ENCODE results near the gene CHTOP. TPM values are rescaled to one million over a fixed set of nuclear protein-coding genes. Genes with fewer than 3 reads are reported as not detected.

The CHTOP gene
- total RNA-seq, 1 donor from 2014 or later: 114 TPM

DNA sequence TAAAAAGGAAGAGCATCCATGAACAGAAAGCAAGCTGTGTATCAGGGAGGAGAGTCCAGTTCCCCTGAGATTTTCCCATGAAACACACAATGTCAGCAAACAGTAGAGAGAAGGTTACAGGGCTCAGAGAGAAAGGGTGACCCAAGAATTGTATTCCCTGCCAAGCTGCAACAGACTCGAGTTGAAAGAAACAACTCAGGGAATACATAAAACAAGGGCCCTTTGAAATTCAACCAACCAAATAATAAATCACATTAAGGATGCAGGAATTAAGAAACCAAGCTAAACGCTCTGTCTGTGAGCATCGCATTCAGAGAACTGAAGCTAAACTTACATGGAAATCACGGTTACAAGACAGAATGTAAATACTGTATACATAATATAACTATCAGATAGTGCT, 41.1 kb upstream of the CHTOP start:
- no peaks in the 10 kb centered on the region for H3K36me3 Mint-ChIP-seq
- H3K9me3 Mint-ChIP-seq: no peaks in the 10 kb centered on the region
- no peak for DNase-seq (ENCODE audit: low spot score in 2 of 2, unreplicated experiment in 2 of 2)
- TF ChIP-seq CTCF (IDR thresholded peaks at IDR 0.05; ENCODE audit: unreplicated experiment): no peak
- H3K4me3 Mint-ChIP-seq: no peak overlapping the region
- no peaks in the 10 kb centered on the region for H3K27me3 Mint-ChIP-seq (ENCODE audit: low read depth)
- H3K27ac Mint-ChIP-seq: no peak overlapping the region
- peaks cover 3% of the 10 kb centered on the region for H3K4me1 Mint-ChIP-seq

GRCh38 chr1:153597206-153597605, 36.7 kb upstream of the CHTOP start:
- Mint-ChIP-seq H3K4me3 (no peak overlapping the region), H3K4me1 (peaks cover 6% of the 10 kb centered on the region), H3K27ac (no peak overlapping the region), H3K9me3 (no peaks in the 10 kb centered on the region), H3K27me3 (ENCODE audit: low read depth) (no peaks in the 10 kb centered on the region), H3K36me3 (no peaks in the 10 kb centered on the region)
- DNase-seq (ENCODE audit: low spot score in 2 of 2, unreplicated experiment in 2 of 2): no peak
- no peak for TF ChIP-seq CTCF (IDR thresholded peaks at IDR 0.05; ENCODE audit: unreplicated experiment)

GRCh38 chr1:153598309-153599172, 35.3 kb upstream of the CHTOP start:
- no peak for DNase-seq (ENCODE audit: low spot score in 2 of 2, unreplicated experiment in 2 of 2)
- H3K4me1 Mint-ChIP-seq: peaks cover 3% of the 10 kb centered on the region
- no peaks in the 10 kb centered on the region for H3K36me3 Mint-ChIP-seq
- no peak overlapping the region for H3K4me3 Mint-ChIP-seq
- H3K27ac Mint-ChIP-seq: no peak overlapping the region
- no peaks in the 10 kb centered on the region for H3K27me3 Mint-ChIP-seq (ENCODE audit: low read depth)
- no peaks in the 10 kb centered on the region for H3K9me3 Mint-ChIP-seq
- no peak for TF ChIP-seq CTCF (IDR thresholded peaks at IDR 0.05; ENCODE audit: unreplicated experiment)

DNA sequence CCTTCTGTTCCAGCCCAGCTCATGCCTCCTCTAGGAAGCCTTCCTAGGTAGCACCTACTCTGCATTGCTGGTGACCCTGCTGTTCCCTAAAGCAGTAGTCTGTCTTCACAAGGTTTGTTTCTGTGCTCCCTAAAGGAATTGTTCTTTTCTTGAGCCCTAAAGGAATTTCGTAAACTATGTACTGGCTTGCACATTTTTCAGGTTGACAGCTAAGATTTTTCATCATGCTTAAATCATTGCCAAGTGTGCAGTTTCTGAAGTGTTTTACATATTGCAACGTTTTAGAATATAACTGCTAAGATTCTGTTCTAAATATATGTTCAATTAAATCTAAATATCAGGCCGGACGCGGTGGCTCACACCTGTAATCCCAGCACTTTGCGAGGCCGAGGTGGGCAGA, 34.0 kb upstream of the CHTOP start:
- no peak for DNase-seq (ENCODE audit: low spot score in 2 of 2, unreplicated experiment in 2 of 2)
- no peaks in the 10 kb centered on the region for H3K27me3 Mint-ChIP-seq (ENCODE audit: low read depth)
- no peaks in the 10 kb centered on the region for H3K36me3 Mint-ChIP-seq
- no peaks in the 10 kb centered on the region for H3K9me3 Mint-ChIP-seq
- H3K4me1 Mint-ChIP-seq: peaks cover 3% of the 10 kb centered on the region
- no peak for TF ChIP-seq CTCF (IDR thresholded peaks at IDR 0.05; ENCODE audit: unreplicated experiment)
- no peak overlapping the region for H3K4me3 Mint-ChIP-seq
- no peak overlapping the region for H3K27ac Mint-ChIP-seq

DNA sequence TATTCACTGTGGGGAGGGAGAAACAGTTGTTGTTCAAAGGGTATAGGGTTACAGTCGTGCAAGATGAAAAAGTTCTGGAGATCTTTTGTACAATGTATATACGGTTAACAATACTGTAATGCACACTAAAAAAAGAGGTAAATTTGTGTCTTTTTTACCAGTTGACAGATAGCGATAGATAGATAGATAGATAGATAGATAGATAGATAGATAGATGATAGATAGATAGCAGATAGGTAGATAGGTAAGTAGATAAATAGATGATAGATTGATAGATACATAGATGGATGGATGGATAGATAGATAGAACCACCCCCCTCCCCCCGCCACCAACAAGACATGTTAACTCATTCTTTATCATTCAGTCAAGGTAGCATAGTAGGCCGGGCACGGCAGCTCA, 31.1 kb upstream of the CHTOP start:
- no peak for DNase-seq (ENCODE audit: low spot score in 2 of 2, unreplicated experiment in 2 of 2)
- Mint-ChIP-seq H3K27ac (no peak overlapping the region), H3K27me3 (ENCODE audit: low read depth) (no peaks in the 10 kb centered on the region), H3K36me3 (peaks cover 3% of the 10 kb centered on the region), H3K9me3 (no peaks in the 10 kb centered on the region), H3K4me1 (peaks cover 6% of the 10 kb centered on the region), H3K4me3 (no peak overlapping the region)
- no peak for TF ChIP-seq CTCF (IDR thresholded peaks at IDR 0.05; ENCODE audit: unreplicated experiment)
